Keratinocyte (primary cell): ENCODE data around the gene SAV1. TPM values are rescaled to one million over a fixed set of nuclear protein-coding genes. Genes with fewer than 3 reads are reported as not detected.
A peak's percentile ranks its signal among the peaks of the same experiment; 100 is the strongest.

ENCODE experiments used
- DNase-seq: peaks from one replicate; pipeline ENCODE4 v3.0.0-alpha.2; 2011; ENCODE audit warnings: low read depth, missing footprints, low spot score
- FAIRE-seq: peaks from 2 replicates; lab custom pipeline; 2011; peaks lifted over from hg19 to GRCh38; lab: Jason Lieb, UNC
- H2AFZ ChIP-seq: 2 replicates; pipeline ENCODE4 v1.6.0; 2012; ENCODE audit warnings: low read length, control low read depth, inconsistent platforms; ENCODE audit not compliant: control insufficient read depth
- H3K27ac ChIP-seq: 2 replicates; pipeline ENCODE4 v1.5.1; 2011; ENCODE audit warnings: low read length; ENCODE audit not compliant: control insufficient read depth, insufficient read depth
- H3K27me3 ChIP-seq: 3 replicates; pipeline ENCODE4 v1.6.0; 2011; ENCODE audit warnings: low read length; ENCODE audit not compliant: control insufficient read depth, insufficient read depth; ENCODE audit errors: extremely low read depth
- H3K36me3 ChIP-seq, 2 experiments: 2 replicates in 1 of 2; 3 replicates in 1 of 2; pipeline ENCODE4 v1.5.1; 2011; ENCODE audit warnings: low read length in 2 of 2, mild to moderate bottlenecking in 1 of 2; ENCODE audit not compliant: control insufficient read depth in 2 of 2, insufficient read depth in 2 of 2; ENCODE audit errors: extremely low read depth in 1 of 2
- H3K4me1 ChIP-seq: 3 replicates; pipeline ENCODE4 v1.5.1; 2011; ENCODE audit warnings: low read length; ENCODE audit not compliant: control insufficient read depth, insufficient read depth; ENCODE audit errors: extremely low read depth
- H3K4me2 ChIP-seq: 3 replicates; pipeline ENCODE4 v1.6.0; 2011; ENCODE audit warnings: low read depth, low read length; ENCODE audit not compliant: control insufficient read depth, insufficient read depth; ENCODE audit errors: extremely low read depth
- H3K4me3 ChIP-seq, 3 experiments: fragments of 200-600 bp in 1 of 3; sonication (generic) in 1 of 3; 2 replicates in 2 of 3; 3 replicates in 1 of 3; pipeline ENCODE4 v1.5.1; 2011 to 2016; ENCODE audit warnings: low read length in 3 of 3, mild to moderate bottlenecking in 3 of 3, control low read depth in 2 of 3, inconsistent platforms in 1 of 3, low read depth in 1 of 3, mixed read lengths in 1 of 3, mixed run types in 1 of 3, moderate library complexity in 1 of 3; ENCODE audit not compliant: control insufficient read depth in 2 of 3, insufficient read depth in 2 of 3; ENCODE audit errors: extremely low read depth in 1 of 3
- H3K79me2 ChIP-seq: 2 replicates; pipeline ENCODE4 v1.6.0; 2012; ENCODE audit warnings: low read length; ENCODE audit not compliant: control insufficient read depth, insufficient read depth
- H3K9ac ChIP-seq: 3 replicates; pipeline ENCODE4 v1.6.0; 2011; ENCODE audit warnings: low read length; ENCODE audit not compliant: control insufficient read depth, insufficient read depth; ENCODE audit errors: extremely low read depth
- H3K9me1 ChIP-seq: 3 replicates; pipeline ENCODE4 v1.6.0; 2011; ENCODE audit warnings: low read length; ENCODE audit not compliant: control insufficient read depth, insufficient read depth; ENCODE audit errors: extremely low read depth
- H3K9me3 ChIP-seq: 2 replicates; pipeline ENCODE4 v1.5.1; 2012; ENCODE audit warnings: low read depth, low read length; ENCODE audit not compliant: control insufficient read depth
- H4K20me1 ChIP-seq: 3 replicates; pipeline ENCODE4 v1.6.0; 2011; ENCODE audit warnings: low read length; ENCODE audit not compliant: control insufficient read depth, insufficient read depth; ENCODE audit errors: extremely low read depth
- CTCF ChIP-seq, 3 experiments: IDR thresholded peaks in 1 of 3; conservative IDR thresholded peaks in 1 of 3; optimal IDR thresholded peaks in 1 of 3; 2 replicates in 2 of 3; 3 replicates in 1 of 3; pipeline versions ENCODE3 to v1.5.1; 2011; ENCODE audit warnings: low read length in 3 of 3, mild to moderate bottlenecking in 3 of 3, moderate library complexity in 2 of 3, control low read depth in 1 of 3, inconsistent platforms in 1 of 3; ENCODE audit not compliant: insufficient read depth in 2 of 3; ENCODE audit errors: extremely low read depth in 1 of 3
- EZH2 ChIP-seq: IDR thresholded peaks from one replicate; pipeline ENCODE4 v1.6.1; 2012; ENCODE audit warnings: inconsistent platforms, mild to moderate bottlenecking, low read length, moderate library complexity
- dilution Hi-C: fragments of 300-500 bp; cut with MboI; formaldehyde crosslinking; loops from one replicate; pipeline ENCODE4 v1.7.0; 2020; ENCODE audit warnings: low sequenced_read_pairs; ENCODE audit not compliant: extremely low pct_ligation_motif_present
- polyA plus RNA-seq, 5 experiments: library from polyadenylated mRNA; depleted of rRNA in 3 of 5; stranded (reverse) in 3 of 5; stranded (forward) in 1 of 5; unstranded in 1 of 5; fragments of >200 nt; gene quantifications; 1 replicate in 1 of 5; 2 replicates in 3 of 5; 3 replicates in 1 of 5; pipeline versions ENCODE4 v1.2.1 to v1.2.3, GENCODE V29; 2011 to 2012; ENCODE audit warnings: missing spikeins in 2 of 5, low read depth in 1 of 5, low replicate concordance in 1 of 5

Gene SAV1
- polyA plus RNA-seq, 1 donor (not counting 4 experiments of a cell fraction or from before 2014, with no cell fraction given): 26.0 TPM

- no peak overlapping the region for H3K4me3 ChIP-seq
- no peaks in the 10 kb centered on the region for H3K79me2 ChIP-seq
- no peak overlapping the region for H3K27ac ChIP-seq
- H3K9me1 ChIP-seq: no peaks in the 10 kb centered on the region
- TF ChIP-seq CTCF (optimal IDR thresholded peaks at IDR 0.05 in 1 of 3, IDR thresholded peaks at IDR 0.05 in 1 of 3, conservative IDR thresholded peaks at IDR 0.05 in 1 of 3; ENCODE audit: extremely low read depth in 1 of 3, insufficient read depth in 2 of 3, low read length in 3 of 3) (no peak), EZH2 (no peak)
- no peak overlapping the region for H3K4me2 ChIP-seq
- H3K9ac ChIP-seq: no peak overlapping the region
- peaks cover 38% of the 10 kb centered on the region for H3K4me1 ChIP-seq
- no peaks in the 10 kb centered on the region for H4K20me1 ChIP-seq
- H3K36me3 ChIP-seq: no peaks in the 10 kb centered on the region
- no peaks in the 10 kb centered on the region for H3K27me3 ChIP-seq
- FAIRE-seq: no peak
- no peaks in the 10 kb centered on the region for H3K9me3 ChIP-seq
- DNase-seq: no peak
- dilution Hi-C loops: no loop called here
- H2AFZ ChIP-seq: no peak overlapping the region
Measured at GRCh38 chr14:50679674-50680073, 11.6 kb upstream of the SAV1 start.

GRCh38 chr14:50678163-50678562, 10.1 kb upstream of the SAV1 start:
- H3K9ac ChIP-seq: peak overlapping the region; percentile 67
- peak overlapping the region; percentile 76 for H3K4me2 ChIP-seq
- H3K27me3 ChIP-seq: no peaks in the 10 kb centered on the region
- dilution Hi-C loops: no loop called here
- no peaks in the 10 kb centered on the region for H3K9me3 ChIP-seq
- H3K36me3 ChIP-seq: no peaks in the 10 kb centered on the region
- peaks cover 38% of the 10 kb centered on the region for H3K4me1 ChIP-seq
- H3K4me3 ChIP-seq: peak overlapping the region in 2 of 3 experiments; percentile 39 to 41
- peak overlapping the region; percentile 81 for H2AFZ ChIP-seq
- peak; percentile 51 for FAIRE-seq
- DNase-seq: no peak
- no peaks in the 10 kb centered on the region for H4K20me1 ChIP-seq
- H3K27ac ChIP-seq: peak overlapping the region; percentile 84
- H3K9me1 ChIP-seq: no peaks in the 10 kb centered on the region
- TF ChIP-seq CTCF (optimal IDR thresholded peaks at IDR 0.05 in 1 of 3, IDR thresholded peaks at IDR 0.05 in 1 of 3, conservative IDR thresholded peaks at IDR 0.05 in 1 of 3; ENCODE audit: extremely low read depth in 1 of 3, insufficient read depth in 2 of 3, low read length in 3 of 3) (no peak), EZH2 (no peak)
- H3K79me2 ChIP-seq: no peaks in the 10 kb centered on the region
